ENCODE data around the gene PALLD.

- TF ChIP-seq CTCF (IDR thresholded peaks at IDR 0.05) (no peak), EZH2 (IDR thresholded peaks at IDR 0.05) (no peak)
Observed at GRCh38 chr4:168643796-168644159, 146.9 kb downstream of the PALLD start.
